Middle frontal gyrus (tissue), 1 donor: ENCODE results near the gene NAA10.

Experiments
- DNase-seq: peaks from one replicate; pipeline ENCODE4 v3.0.0-alpha.2; 2015; ENCODE audit warnings: low spot score; ENCODE audit errors: extremely low spot score

The NAA10 gene

GRCh38 chrX:153929576-153929975, 5.3 kb downstream of the NAA10 start:
- DNase-seq: no peak

- no peak for DNase-seq
Observed at GRCh38 chrX:153928846-153929245, 6.0 kb downstream of the NAA10 start.

- peak; percentile 92 for DNase-seq
Observed at GRCh38 chrX:153927922-153928760, 6.7 kb downstream of the NAA10 start.

GRCh38 chrX:153927672-153927921, 7.2 kb downstream of the NAA10 start:
- DNase-seq: no peak

- DNase-seq: no peak
Observed at GRCh38 chrX:153926858-153927671, 7.8 kb downstream of the NAA10 start.

GRCh38 chrX:153926552-153926857, 8.3 kb downstream of the NAA10 start:
- DNase-seq: no peak

GRCh38 chrX:153925739-153926551, 8.9 kb downstream of the NAA10 start, which contains the start of gene ARHGAP4:
Gene ARHGAP4, minus strand, starts transcription at chrX:153926264. Its CDS starts 62 bp downstream, at chrX:153926202.
- DNase-seq: no peak

- DNase-seq: no peak
Observed at GRCh38 chrX:153925387-153925738, 9.5 kb downstream of the NAA10 start.

GRCh38 chrX:153924149-153924861, 10.5 kb downstream of the NAA10 start:
- no peak for DNase-seq

GRCh38 chrX:153922932-153923857, 11.6 kb downstream of the NAA10 start:
- no peak for DNase-seq

- DNase-seq: no peak
Observed at GRCh38 chrX:153921511-153922446, 13.1 kb downstream of the NAA10 start.

GRCh38 chrX:153921070-153921469, 13.8 kb downstream of the NAA10 start:
- no peak for DNase-seq

- no peak for DNase-seq
Observed at GRCh38 chrX:153920546-153920945, 14.3 kb downstream of the NAA10 start.

- DNase-seq: no peak
Observed at GRCh38 chrX:153919281-153919680, 15.6 kb downstream of the NAA10 start.

- DNase-seq: no peak
Observed at GRCh38 chrX:153917869-153918268, 17.0 kb downstream of the NAA10 start.

GRCh38 chrX:153913701-153914100, 21.1 kb downstream of the NAA10 start:
- no peak for DNase-seq

- DNase-seq: no peak
Observed at GRCh38 chrX:153913211-153913610, 21.6 kb downstream of the NAA10 start.

GRCh38 chrX:153911798-153912197, 23.0 kb downstream of the NAA10 start:
- no peak for DNase-seq

- DNase-seq: no peak
Observed at GRCh38 chrX:153910446-153910845, 24.4 kb downstream of the NAA10 start.
